Osteoblast (primary cell): ENCODE data around the gene FAM241B. TPM values are rescaled to one million over a fixed set of nuclear protein-coding genes. Genes with fewer than 3 reads are reported as not detected.

Experiments
- DNase-seq: peaks from one replicate; pipeline ENCODE4 v3.0.0; 2011; ENCODE audit warnings: low spot score, mixed read lengths; ENCODE audit not compliant: insufficient read length; ENCODE audit errors: missing footprints
- H2AFZ ChIP-seq: 2 replicates; pipeline ENCODE4 v1.6.0; 2011; ENCODE audit warnings: mild to moderate bottlenecking, low read length
- H3K27ac ChIP-seq: 2 replicates; pipeline ENCODE4 v1.5.1; 2011; ENCODE audit warnings: mild to moderate bottlenecking, low read depth, low read length, moderate library complexity
- H3K27me3 ChIP-seq: 2 replicates; pipeline ENCODE4 v1.6.0; 2012; ENCODE audit warnings: mild to moderate bottlenecking, control low read depth, inconsistent platforms, low read length, moderate library complexity; ENCODE audit not compliant: insufficient read depth
- H3K36me3 ChIP-seq: 2 replicates; pipeline ENCODE4 v1.5.1; 2011; ENCODE audit warnings: mild to moderate bottlenecking, low read length, control low read depth, moderate library complexity; ENCODE audit not compliant: insufficient read depth
- H3K4me1 ChIP-seq: 2 replicates; pipeline ENCODE4 v1.5.1; 2011; ENCODE audit warnings: mild to moderate bottlenecking, low read length, control low read depth, moderate library complexity; ENCODE audit not compliant: insufficient read depth
- H3K4me2 ChIP-seq: 2 replicates; pipeline ENCODE4 v1.6.0; 2011; ENCODE audit warnings: mild to moderate bottlenecking, low read length; ENCODE audit not compliant: insufficient read depth
- H3K4me3 ChIP-seq: fragments of 200-600 bp; sonication (generic); 3 replicates; pipeline ENCODE4 v1.5.1; 2012; ENCODE audit warnings: mild to moderate bottlenecking, low read length, inconsistent platforms; ENCODE audit not compliant: insufficient read depth
- H3K79me2 ChIP-seq: 2 replicates; pipeline ENCODE4 v1.6.0; 2012; ENCODE audit warnings: mild to moderate bottlenecking, low read length, control low read depth, inconsistent platforms; ENCODE audit not compliant: insufficient read depth
- H3K9me3 ChIP-seq: 2 replicates; pipeline ENCODE4 v1.5.1; 2011; ENCODE audit warnings: low read depth, low read length, control low read depth
- H4K20me1 ChIP-seq: 2 replicates; pipeline ENCODE4 v1.6.0; 2012; ENCODE audit warnings: mild to moderate bottlenecking, low read length, control low read depth; ENCODE audit not compliant: insufficient read depth
- total RNA-seq: library from RNA; depleted of rRNA; stranded (reverse); fragments of >200 nt; gene quantifications from 2 replicates; pipeline ENCODE4 v1.2.3, GENCODE V29; 2012
- TF ChIP-seq, protein P1 (sequence below): IDR thresholded peaks from 2 replicates; pipeline ENCODE4 v1.5.1; 2011; ENCODE audit warnings: mild to moderate bottlenecking, low read depth, low read length, moderate library complexity; ENCODE audit errors: extremely low read depth

FAM241B gene
- total RNA-seq, 1 donor = 0.36 TPM

DNA sequence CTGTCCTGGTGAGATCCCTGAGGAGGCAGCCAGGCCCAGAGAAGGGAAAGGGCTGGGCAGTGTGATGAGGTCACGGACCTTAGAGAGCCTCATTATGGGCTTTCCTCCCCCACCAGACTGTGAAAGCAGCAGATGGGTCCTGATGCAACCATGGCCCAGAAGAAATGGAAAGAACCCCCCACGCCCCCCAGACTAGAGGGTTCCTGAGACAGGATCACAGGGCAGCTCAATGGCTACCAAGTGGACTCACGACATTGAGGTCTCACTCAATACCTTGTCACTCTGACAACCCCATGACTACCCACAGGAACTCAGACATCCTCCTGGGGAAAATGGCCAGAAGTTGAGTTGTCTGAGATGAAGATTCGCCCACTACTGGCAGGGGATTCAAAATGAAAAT, 36.7 kb downstream of the FAM241B start:
- Histone ChIP-seq H3K4me3 (no peak overlapping the region), H3K4me2 (no peak overlapping the region), H3K79me2 (no peaks in the 10 kb centered on the region), H3K4me1 (no peaks in the 10 kb centered on the region), H3K9me3 (no peaks in the 10 kb centered on the region), H3K27me3 (peaks cover 35% of the 10 kb centered on the region), H2AFZ (no peak overlapping the region), H3K27ac (no peak overlapping the region), H3K36me3 (no peaks in the 10 kb centered on the region), H4K20me1 (no peaks in the 10 kb centered on the region)
- DNase-seq = peak; percentile 65
- TF ChIP-seq, protein P1, sequence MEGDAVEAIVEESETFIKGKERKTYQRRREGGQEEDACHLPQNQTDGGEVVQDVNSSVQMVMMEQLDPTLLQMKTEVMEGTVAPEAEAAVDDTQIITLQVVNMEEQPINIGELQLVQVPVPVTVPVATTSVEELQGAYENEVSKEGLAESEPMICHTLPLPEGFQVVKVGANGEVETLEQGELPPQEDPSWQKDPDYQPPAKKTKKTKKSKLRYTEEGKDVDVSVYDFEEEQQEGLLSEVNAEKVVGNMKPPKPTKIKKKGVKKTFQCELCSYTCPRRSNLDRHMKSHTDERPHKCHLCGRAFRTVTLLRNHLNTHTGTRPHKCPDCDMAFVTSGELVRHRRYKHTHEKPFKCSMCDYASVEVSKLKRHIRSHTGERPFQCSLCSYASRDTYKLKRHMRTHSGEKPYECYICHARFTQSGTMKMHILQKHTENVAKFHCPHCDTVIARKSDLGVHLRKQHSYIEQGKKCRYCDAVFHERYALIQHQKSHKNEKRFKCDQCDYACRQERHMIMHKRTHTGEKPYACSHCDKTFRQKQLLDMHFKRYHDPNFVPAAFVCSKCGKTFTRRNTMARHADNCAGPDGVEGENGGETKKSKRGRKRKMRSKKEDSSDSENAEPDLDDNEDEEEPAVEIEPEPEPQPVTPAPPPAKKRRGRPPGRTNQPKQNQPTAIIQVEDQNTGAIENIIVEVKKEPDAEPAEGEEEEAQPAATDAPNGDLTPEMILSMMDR = no peak

DNA sequence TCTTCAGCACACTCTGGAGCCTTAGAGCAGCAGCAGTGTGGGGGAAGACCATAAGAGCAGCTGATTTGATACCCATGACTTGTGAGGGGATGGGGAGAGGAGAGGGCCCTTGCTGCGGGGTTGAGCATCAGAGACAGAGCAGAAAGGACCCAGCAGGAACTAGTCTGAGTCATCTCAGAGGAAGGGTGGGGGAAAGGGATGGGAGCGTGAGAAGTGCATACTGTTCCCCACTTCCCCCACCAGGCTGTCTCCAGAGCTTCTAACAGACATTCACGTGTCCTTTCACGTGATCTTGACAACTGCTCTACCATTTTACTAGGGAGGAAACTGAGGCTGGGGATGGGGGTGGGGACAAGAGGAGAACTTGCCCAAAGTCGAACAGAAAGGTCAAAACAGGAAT, 38.7 kb downstream of the FAM241B start:
- TF ChIP-seq, protein P1 = no peak
- H3K9me3 ChIP-seq = no peaks in the 10 kb centered on the region
- H2AFZ ChIP-seq = no peak overlapping the region
- H3K4me2 ChIP-seq = no peak overlapping the region
- H3K36me3 ChIP-seq = no peaks in the 10 kb centered on the region
- H3K27ac ChIP-seq = no peak overlapping the region
- no peaks in the 10 kb centered on the region for H4K20me1 ChIP-seq
- DNase-seq = peak; percentile 65
- no peaks in the 10 kb centered on the region for H3K79me2 ChIP-seq
- H3K4me1 ChIP-seq = no peaks in the 10 kb centered on the region
- no peak overlapping the region for H3K4me3 ChIP-seq
- H3K27me3 ChIP-seq = peaks cover 29% of the 10 kb centered on the region

DNA sequence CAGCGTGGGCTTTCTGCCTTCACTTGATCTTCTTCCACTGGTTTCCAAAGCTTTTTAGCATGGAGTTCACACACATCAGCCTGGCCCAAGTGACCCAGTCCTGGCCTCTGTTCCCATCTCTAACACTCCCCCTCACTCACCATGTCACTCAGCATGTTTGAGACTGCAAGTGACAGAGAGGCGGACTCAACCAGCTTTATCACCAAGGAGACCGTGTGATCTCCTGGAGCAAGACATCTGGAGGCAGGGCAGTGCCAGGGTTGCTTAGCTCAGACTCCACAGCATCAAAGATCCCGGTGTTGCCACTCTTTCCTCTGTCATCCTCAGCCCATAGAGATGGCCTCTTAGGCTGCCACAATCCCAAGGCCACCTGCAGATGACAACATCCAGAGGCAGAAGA, 39.4 kb downstream of the FAM241B start:
- Histone ChIP-seq H3K36me3 (no peaks in the 10 kb centered on the region), H3K4me1 (no peaks in the 10 kb centered on the region), H3K79me2 (no peaks in the 10 kb centered on the region), H2AFZ (no peak overlapping the region), H3K4me2 (no peak overlapping the region), H3K27ac (no peak overlapping the region), H4K20me1 (no peaks in the 10 kb centered on the region), H3K9me3 (no peaks in the 10 kb centered on the region), H3K27me3 (peaks cover 29% of the 10 kb centered on the region), H3K4me3 (no peak overlapping the region)
- peak; percentile 62 for DNase-seq
- TF ChIP-seq, protein P1 = no peak

DNA sequence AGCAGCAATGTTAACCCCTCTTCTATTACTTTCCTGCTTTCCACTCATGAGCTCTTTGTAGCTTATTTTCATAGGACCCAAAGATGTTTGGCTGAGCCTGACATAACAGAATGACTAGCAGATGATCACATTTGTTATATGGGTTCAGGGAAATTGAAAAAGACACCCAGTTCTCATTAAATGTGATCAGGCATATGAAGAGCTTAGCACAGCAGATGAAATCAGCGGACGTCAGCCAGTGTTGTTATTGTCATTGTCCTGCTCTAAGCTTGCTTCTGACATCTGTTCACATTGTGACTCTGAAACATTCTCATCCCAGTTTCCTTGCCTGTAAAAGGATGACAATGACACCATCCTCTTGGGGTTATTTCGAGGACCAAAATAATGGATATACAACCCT, 43.5 kb downstream of the FAM241B start:
- Histone ChIP-seq H3K27ac (no peak overlapping the region), H3K27me3 (peaks cover 48% of the 10 kb centered on the region), H3K36me3 (no peaks in the 10 kb centered on the region), H2AFZ (no peak overlapping the region), H4K20me1 (no peaks in the 10 kb centered on the region), H3K4me1 (no peaks in the 10 kb centered on the region), H3K79me2 (no peaks in the 10 kb centered on the region), H3K4me2 (no peak overlapping the region), H3K9me3 (no peaks in the 10 kb centered on the region), H3K4me3 (no peak overlapping the region)
- TF ChIP-seq, protein P1 = no peak
- DNase-seq = peak; percentile 18
